ENCODE results near the gene PPP2R5E.

GRCh38 chr14:63423381-63423780, 119.8 kb downstream of the PPP2R5E start:
- TF ChIP-seq, protein P1, sequence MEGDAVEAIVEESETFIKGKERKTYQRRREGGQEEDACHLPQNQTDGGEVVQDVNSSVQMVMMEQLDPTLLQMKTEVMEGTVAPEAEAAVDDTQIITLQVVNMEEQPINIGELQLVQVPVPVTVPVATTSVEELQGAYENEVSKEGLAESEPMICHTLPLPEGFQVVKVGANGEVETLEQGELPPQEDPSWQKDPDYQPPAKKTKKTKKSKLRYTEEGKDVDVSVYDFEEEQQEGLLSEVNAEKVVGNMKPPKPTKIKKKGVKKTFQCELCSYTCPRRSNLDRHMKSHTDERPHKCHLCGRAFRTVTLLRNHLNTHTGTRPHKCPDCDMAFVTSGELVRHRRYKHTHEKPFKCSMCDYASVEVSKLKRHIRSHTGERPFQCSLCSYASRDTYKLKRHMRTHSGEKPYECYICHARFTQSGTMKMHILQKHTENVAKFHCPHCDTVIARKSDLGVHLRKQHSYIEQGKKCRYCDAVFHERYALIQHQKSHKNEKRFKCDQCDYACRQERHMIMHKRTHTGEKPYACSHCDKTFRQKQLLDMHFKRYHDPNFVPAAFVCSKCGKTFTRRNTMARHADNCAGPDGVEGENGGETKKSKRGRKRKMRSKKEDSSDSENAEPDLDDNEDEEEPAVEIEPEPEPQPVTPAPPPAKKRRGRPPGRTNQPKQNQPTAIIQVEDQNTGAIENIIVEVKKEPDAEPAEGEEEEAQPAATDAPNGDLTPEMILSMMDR (IDR thresholded peaks at IDR 0.05) = no peak
- no peak for TF ChIP-seq POLR2A (IDR thresholded peaks at IDR 0.05)

Measured in testis (tissue), 2 donors.